HCT116 (cell line): Measurements from ENCODE around the gene ZMYND11. TPM values are rescaled to one million over a fixed set of nuclear protein-coding genes. Genes with fewer than 3 reads are reported as not detected.

Source experiments
- ATAC-seq: fragments of 200-7000 bp; cut with Tn5 transposase; 2 replicates; pipeline ENCODE4 v1.9.1; 2020; ENCODE audit warnings: mild to moderate bottlenecking, moderate library complexity
- BruUV-seq: library from RNA; stranded (reverse); fragments of 400-500 nt; replicated peaks from 2 replicates; lab custom pipeline; 2021; lab: Mats Ljungman, UMichigan
- CTCF ChIA-PET: fragments of 300-600 bp; sonication (Branson Sonifier 250); formaldehyde crosslinking; loops from one replicate; lab custom pipeline; 2021; ENCODE audit warnings: antibody characterized with exemption; lab: Charles Lee
- POLR2A ChIA-PET: fragments of 300-600, 350-600 bp; sonication (Branson Sonifier 250); formaldehyde crosslinking; loops from one replicate; lab custom pipeline; 2021; ENCODE audit warnings: antibody characterized with exemption; lab: Charles Lee
- RAD21 ChIA-PET, 2 experiments: fragments of 300-600 bp; sonication (Branson Sonifier 250); formaldehyde crosslinking; loops; one replicate each; lab custom pipeline; 2023; ENCODE audit warnings: low total read pairs in 2 of 2; ENCODE audit not compliant: uncharacterized antibody in 2 of 2, unreplicated experiment in 2 of 2, low non-redundant PET in 1 of 2; lab: Charles Lee
- DNase-seq: peaks from one replicate; pipeline ENCODE4 v3.0.0-alpha.2; 2010; ENCODE audit warnings: low read depth, low spot score
- H2AFZ ChIP-seq: fragments of 200-600 bp; shearing (Covaris generic), sonication (generic); 2 replicates; pipeline ENCODE4 v1.6.1; 2017; ENCODE audit warnings: low read depth, mixed run types, mixed read lengths, antibody characterized with exemption, low read length; ENCODE audit not compliant: poor library complexity, severe bottlenecking
- H3K27ac ChIP-seq: 2 replicates; pipeline ENCODE4 v1.5.1; 2012; ENCODE audit warnings: low read depth, low read length
- H3K27me3 ChIP-seq: fragments of 200-600 bp; sonication (generic); 2 replicates; pipeline ENCODE4 v1.6.1; 2016; ENCODE audit warnings: mixed run types, low read length, mixed read lengths; ENCODE audit not compliant: insufficient read depth
- H3K36me3 ChIP-seq, 2 experiments: fragments of 200-500 bp in 1 of 2; fragments of 200-600 bp in 1 of 2; sonication (Bioruptor generic) in 1 of 2; sonication (generic) in 1 of 2; 2 replicates each; pipeline versions ENCODE4 v1.5.1 to v1.6.1; 2014 to 2016; ENCODE audit warnings: low read length in 2 of 2, inconsistent platforms in 1 of 2, mixed read lengths in 1 of 2, mixed run types in 1 of 2; ENCODE audit not compliant: insufficient read depth in 2 of 2, control insufficient read depth in 1 of 2
- H3K4me1 ChIP-seq, 2 experiments: fragments of 200-600 bp in 1 of 2; sonication (generic) in 1 of 2; 2 replicates each; pipeline versions ENCODE4 v1.5.1 to v1.6.1; 2012 to 2017; ENCODE audit warnings: low read length in 2 of 2, inconsistent platforms in 1 of 2, mild to moderate bottlenecking in 1 of 2, mixed read lengths in 1 of 2, mixed run types in 1 of 2, moderate library complexity in 1 of 2; ENCODE audit not compliant: insufficient read depth in 2 of 2, control insufficient read depth in 1 of 2
- H3K4me2 ChIP-seq: fragments of 200-600 bp; sonication (generic); 2 replicates; pipeline ENCODE4 v1.6.1; 2017; ENCODE audit warnings: mixed run types, low read length, mixed read lengths
- H3K4me3 ChIP-seq, 2 experiments: fragments of 200-600 bp in 1 of 2; sonication (generic) in 1 of 2; replicated peaks in 1 of 2; 2 replicates each; pipeline ENCODE4 v1.5.1; 2011 to 2016; ENCODE audit warnings: low read length in 2 of 2, control low read depth in 1 of 2, low read depth in 1 of 2, mild to moderate bottlenecking in 1 of 2, mixed read lengths in 1 of 2, mixed run types in 1 of 2
- H3K79me2 ChIP-seq: fragments of 200-600 bp; sonication (generic); 2 replicates; pipeline ENCODE4 v1.6.1; 2017; ENCODE audit warnings: mild to moderate bottlenecking, mixed run types, low read length, moderate library complexity, mixed read lengths; ENCODE audit not compliant: insufficient read depth
- H3K9ac ChIP-seq: fragments of 200-600 bp; sonication (generic); 2 replicates; pipeline ENCODE4 v1.6.1; 2016; ENCODE audit warnings: low read length, mixed read lengths
- H3K9me2 ChIP-seq: fragments of 200-600 bp; sonication (generic), shearing (Covaris generic); 2 replicates; pipeline ENCODE4 v1.6.1; 2017; ENCODE audit warnings: mixed run types, mild to moderate bottlenecking, moderate library complexity; ENCODE audit not compliant: insufficient read depth
- H3K9me3 ChIP-seq, 2 experiments: fragments of 200-500 bp in 1 of 2; fragments of 200-600 bp in 1 of 2; sonication (Bioruptor generic) in 1 of 2; sonication (generic) in 1 of 2; 2 replicates each; pipeline ENCODE4 v1.6.1; 2014 to 2017; ENCODE audit warnings: low read length in 2 of 2, mixed read lengths in 2 of 2, inconsistent platforms in 1 of 2, low read depth in 1 of 2, mild to moderate bottlenecking in 1 of 2, mixed run types in 1 of 2, moderate library complexity in 1 of 2; ENCODE audit not compliant: control insufficient read depth in 1 of 2, insufficient read depth in 1 of 2
- H4K20me1 ChIP-seq: fragments of 200-600 bp; sonication (generic), shearing (Covaris generic); 2 replicates; pipeline ENCODE4 v1.6.1; 2017; ENCODE audit warnings: mixed run types, mild to moderate bottlenecking, moderate library complexity; ENCODE audit not compliant: insufficient read depth
- CEBPB ChIP-seq: IDR thresholded peaks from 2 replicates; pipeline ENCODE4 v1.6.1; 2012; ENCODE audit warnings: low read depth
- EZH2 ChIP-seq: fragments of 200-600 bp; sonication (generic); IDR thresholded peaks from 2 replicates; pipeline ENCODE4 v1.6.1; 2017; ENCODE audit warnings: antibody characterized with exemption, mixed run types
- EZH2phosphoT487 ChIP-seq: fragments of 200-600 bp; IDR thresholded peaks from 2 replicates; pipeline ENCODE4 v1.6.1; 2018; ENCODE audit warnings: antibody characterized with exemption, borderline replicate concordance
- FOSL1 ChIP-seq: IDR thresholded peaks from 2 replicates; pipeline ENCODE4 v1.6.1; 2012; ENCODE audit warnings: low read depth
- JUND ChIP-seq: IDR thresholded peaks from 2 replicates; pipeline ENCODE4 v1.6.1; 2012
- POLR2A ChIP-seq: IDR thresholded peaks from 2 replicates; pipeline ENCODE4 v1.7.0; 2011; ENCODE audit warnings: borderline replicate concordance; ENCODE audit not compliant: insufficient read depth, insufficient read length; ENCODE audit errors: extremely low read depth
- RAD21 ChIP-seq: IDR thresholded peaks from 2 replicates; pipeline ENCODE4 v1.6.1; 2012; ENCODE audit warnings: low read depth, mild to moderate bottlenecking
- SRF ChIP-seq: IDR thresholded peaks from 2 replicates; pipeline ENCODE4 v1.6.1; 2012; ENCODE audit warnings: low read depth
- YY1 ChIP-seq: IDR thresholded peaks from 2 replicates; pipeline ENCODE4 v1.6.1; 2011; ENCODE audit warnings: low read length, low read depth, moderate library complexity, mild to moderate bottlenecking; ENCODE audit not compliant: insufficient replicate concordance; ENCODE audit errors: extremely low read depth
- ZBTB33 ChIP-seq: IDR thresholded peaks from 2 replicates; pipeline ENCODE4 v1.6.1; 2011; ENCODE audit warnings: mild to moderate bottlenecking, low read length, moderate library complexity; ENCODE audit not compliant: insufficient replicate concordance; ENCODE audit errors: extremely low read depth
- ZNF274 ChIP-seq: fragments of 200-500 bp; sonication (Bioruptor generic); IDR thresholded peaks from 2 replicates; pipeline ENCODE4 v1.6.1; 2014; ENCODE audit warnings: mild to moderate bottlenecking, low read depth, low read length, inconsistent platforms
- intact Hi-C: fragments of 100-400 bp; cut with micrococcal nuclease; formaldehyde crosslinking; loops from 2 replicates; pipeline ENCODE4 v1.10.0; 2022
- total RNA-seq: library from RNA; stranded (reverse); gene quantifications from one replicate; pipeline ENCODE4 v1.2.1, GENCODE V29; 2021; ENCODE audit not compliant: unreplicated experiment
- TF ChIP-seq, protein P1 (sequence below): IDR thresholded peaks from 2 replicates; pipeline ENCODE4 v1.6.1; 2012

The ZMYND11 gene
- total RNA-seq, 1 experiment from 2014 or later, result 28.3 TPM

DNA sequence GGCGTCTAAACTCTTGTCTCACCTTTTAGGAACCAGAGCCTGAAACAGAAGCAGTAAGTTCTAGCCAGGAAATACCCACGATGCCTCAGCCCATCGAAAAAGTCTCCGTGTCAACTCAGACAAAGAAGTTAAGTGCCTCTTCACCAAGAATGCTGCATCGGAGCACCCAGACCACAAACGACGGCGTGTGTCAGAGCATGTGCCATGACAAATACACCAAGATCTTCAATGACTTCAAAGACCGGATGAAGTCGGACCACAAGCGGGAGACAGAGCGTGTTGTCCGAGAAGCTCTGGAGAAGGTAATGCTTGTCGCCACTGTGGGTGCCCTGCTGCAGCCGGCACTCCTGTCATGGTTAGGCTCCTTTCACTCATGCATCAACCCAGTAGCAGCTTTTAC lies 113.1 kb downstream of the ZMYND11 start:
- Histone ChIP-seq H3K36me3 (peaks cover 8 to 14% of the 10 kb centered on the region in 2 experiments; a peak in 2 of 4 replicates), H3K9me3 (no peaks in the 10 kb centered on the region), H3K4me2 (no peak overlapping the region), H3K9me2 (no peaks in the 10 kb centered on the region), H2AFZ (no peak overlapping the region), H3K9ac (no peak overlapping the region), H3K4me1 (no peaks in the 10 kb centered on the region), H3K79me2 (no peaks in the 10 kb centered on the region), H3K4me3 (no peak overlapping the region), H4K20me1 (no peaks in the 10 kb centered on the region), H3K27ac (no peak overlapping the region), H3K27me3 (no peaks in the 10 kb centered on the region)
- intact Hi-C loops, result no loop called here
- TF ChIP-seq EZH2, result no peak
- no peak for TF ChIP-seq ZBTB33
- no peak for TF ChIP-seq CEBPB
- TF ChIP-seq RAD21, result no peak
- no peak for TF ChIP-seq ZNF274
- TF ChIP-seq YY1, result no peak
- TF ChIP-seq EZH2phosphoT487, result no peak
- TF ChIP-seq POLR2A, result no peak
- no peak for TF ChIP-seq JUND
- TF ChIP-seq FOSL1, result no peak
- no peak for TF ChIP-seq SRF
- TF ChIP-seq, protein P1, sequence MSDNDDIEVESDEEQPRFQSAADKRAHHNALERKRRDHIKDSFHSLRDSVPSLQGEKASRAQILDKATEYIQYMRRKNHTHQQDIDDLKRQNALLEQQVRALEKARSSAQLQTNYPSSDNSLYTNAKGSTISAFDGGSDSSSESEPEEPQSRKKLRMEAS, result no peak
- ATAC-seq, result no peak
- no TSS peak for BruUV-seq
- DNase-seq, result no peak
- ChIA-PET RAD21 (no interaction called here), POLR2A (no interaction called here), CTCF (interaction anchor here (1.7 kb wide), 1 partner anchor 17 kb away, joined by 5 read pairs; no protein-coding TSS in a partner anchor)
